SK-N-SH (cell line): Measurements from ENCODE around the gene DNAJB12. TPM values are rescaled to one million over a fixed set of nuclear protein-coding genes. Genes with fewer than 3 reads are reported as not detected.

Experiments used
- CTCF ChIA-PET: fragments of 300-600, 350-600 bp; formaldehyde crosslinking; extraction: SDS; loops from one replicate; lab custom pipeline; 2021; lab: Yijun Ruan, JAX
- POLR2A ChIA-PET: fragments of 350-600 bp; sonication (Branson Sonifier 250); formaldehyde crosslinking; extraction: SDS; loops from one replicate; lab custom pipeline; 2020; ENCODE audit warnings: antibody characterized with exemption, inconsistent platforms; lab: Yijun Ruan, JAX
- DNase-seq: peaks from one replicate; pipeline ENCODE4 v3.0.0; 2012
- H2AFZ ChIP-seq: fragments of 200-600 bp; sonication (generic); 2 replicates; pipeline ENCODE4 v1.8.1; 2016; ENCODE audit warnings: antibody characterized with exemption, mild to moderate bottlenecking, low read depth
- H3F3A ChIP-seq: fragments of 200-600 bp; sonication (generic); replicated peaks from 2 replicates; pipeline ENCODE3; 2016; ENCODE audit warnings: antibody characterized with exemption, mild to moderate bottlenecking; ENCODE audit not compliant: insufficient read depth
- H3K27ac ChIP-seq, 2 experiments: fragments of 200-500 bp in 1 of 2; fragments of 200-600 bp in 1 of 2; sonication (Bioruptor generic) in 1 of 2; sonication (generic), shearing (Covaris generic) in 1 of 2; 2 replicates each; pipeline versions ENCODE4 v1.5.1 to v1.6.1; 2014 to 2016; ENCODE audit warnings: low read depth in 2 of 2, inconsistent platforms in 1 of 2, low read length in 1 of 2, mild to moderate bottlenecking in 1 of 2, mixed read lengths in 1 of 2
- H3K27me3 ChIP-seq: fragments of 200-600 bp; sonication (generic), shearing (Covaris generic); 2 replicates; pipeline ENCODE4 v1.6.1; 2016; ENCODE audit warnings: mixed run types; ENCODE audit not compliant: insufficient read depth
- H3K36me3 ChIP-seq, 2 experiments: fragments of 200-500 bp in 1 of 2; fragments of 200-600 bp in 1 of 2; sonication (Bioruptor generic) in 1 of 2; sonication (generic) in 1 of 2; replicated peaks in 1 of 2; 2 replicates each; pipeline versions ENCODE3 to v1.5.1; 2014 to 2016; ENCODE audit warnings: low read length in 1 of 2, mild to moderate bottlenecking in 1 of 2; ENCODE audit not compliant: insufficient read depth in 2 of 2, control insufficient read depth in 1 of 2
- H3K4me1 ChIP-seq, 2 experiments: fragments of 200-500 bp in 1 of 2; fragments of 200-600 bp in 1 of 2; sonication (Bioruptor generic) in 1 of 2; sonication (generic), shearing (Covaris generic) in 1 of 2; 2 replicates each; pipeline versions ENCODE4 v1.5.1 to v1.6.1; 2014 to 2016; ENCODE audit warnings: low read depth in 1 of 2, low read length in 1 of 2, mixed run types in 1 of 2; ENCODE audit not compliant: insufficient read depth in 2 of 2, control insufficient read depth in 1 of 2
- H3K4me2 ChIP-seq: fragments of 200-600 bp; sonication (generic), shearing (Covaris generic); 2 replicates; pipeline ENCODE4 v1.6.1; 2017; ENCODE audit warnings: mixed run types
- H3K4me3 ChIP-seq, 2 experiments: fragments of 200-500 bp in 1 of 2; fragments of 200-600 bp in 1 of 2; sonication (Bioruptor generic) in 1 of 2; sonication (generic), shearing (Covaris generic) in 1 of 2; 2 replicates each; pipeline versions ENCODE4 v1.5.1 to v1.8.1; 2014 to 2016; ENCODE audit warnings: low read depth in 2 of 2, inconsistent platforms in 1 of 2, low read length in 1 of 2, mild to moderate bottlenecking in 1 of 2, mixed read lengths in 1 of 2, moderate library complexity in 1 of 2
- H3K79me2 ChIP-seq: fragments of 200-600 bp; sonication (generic); 2 replicates; pipeline ENCODE4 v1.8.1; 2017; ENCODE audit warnings: mild to moderate bottlenecking; ENCODE audit not compliant: insufficient read depth
- H3K9ac ChIP-seq: fragments of 200-600 bp; sonication (generic); 2 replicates; pipeline ENCODE4 v1.6.1; 2017; ENCODE audit warnings: mixed run types
- H3K9me2 ChIP-seq: fragments of 200-600 bp; sonication (generic); 2 replicates; pipeline ENCODE4 v1.6.1; 2017; ENCODE audit warnings: mixed run types
- H3K9me3 ChIP-seq: fragments of 200-600 bp; sonication (generic); 2 replicates; pipeline ENCODE4 v1.6.1; 2017; ENCODE audit warnings: mixed run types, mild to moderate bottlenecking, moderate library complexity
- H4K20me1 ChIP-seq: fragments of 200-600 bp; sonication (generic); 2 replicates; pipeline ENCODE4 v1.6.1; 2017; ENCODE audit warnings: mild to moderate bottlenecking, mixed run types; ENCODE audit not compliant: insufficient read depth
- CHD2 ChIP-seq: fragments of 150-350 bp; IDR thresholded peaks from 2 replicates; pipeline ENCODE4 v1.6.1; 2018; ENCODE audit warnings: low read length; ENCODE audit not compliant: partially characterized antibody
- ELF1 ChIP-seq: IDR thresholded peaks from 2 replicates; pipeline ENCODE4 v1.4.0; 2012
- EP300 ChIP-seq, 2 experiments: IDR thresholded peaks; 2 replicates each; pipeline versions ENCODE4 v1.4.0 to v1.6.1; 2012; ENCODE audit warnings: borderline replicate concordance in 1 of 2, low read depth in 1 of 2, low read length in 1 of 2
- FOXJ3 ChIP-seq: sonication (generic); formaldehyde crosslinking; IDR thresholded peaks from 2 replicates; pipeline ENCODE4 v1.5.1; 2020; ENCODE audit warnings: mild to moderate bottlenecking, missing genetic modification reagents
- GABPA ChIP-seq: IDR thresholded peaks from 2 replicates; pipeline ENCODE4 v1.4.0; 2012; ENCODE audit warnings: low read depth, mild to moderate bottlenecking
- MAX ChIP-seq: IDR thresholded peaks from 2 replicates; pipeline ENCODE4 v1.4.0; 2012; ENCODE audit warnings: low read depth
- MXI1 ChIP-seq: IDR thresholded peaks from 2 replicates; pipeline ENCODE4 v1.6.1; 2012; ENCODE audit warnings: mild to moderate bottlenecking, low read depth, low read length, improper control_type of control experiment
- NFIC ChIP-seq: IDR thresholded peaks from 2 replicates; pipeline ENCODE4 v1.4.0; 2012; ENCODE audit warnings: borderline replicate concordance
- NRF1 ChIP-seq: IDR thresholded peaks from 2 replicates; pipeline ENCODE4 v1.6.1; 2012; ENCODE audit warnings: low read depth, mild to moderate bottlenecking, low read length
- RXRA ChIP-seq: IDR thresholded peaks from 2 replicates; pipeline ENCODE4 v1.4.0; 2012; ENCODE audit warnings: low read depth, mild to moderate bottlenecking, borderline replicate concordance
- SIN3A ChIP-seq: IDR thresholded peaks from 2 replicates; pipeline ENCODE4 v1.6.1; 2012; ENCODE audit warnings: low read depth, mild to moderate bottlenecking, low read length, moderate library complexity, borderline replicate concordance
- SMC3 ChIP-seq: IDR thresholded peaks from 2 replicates; pipeline ENCODE4 v1.6.1; 2012; ENCODE audit warnings: low read depth, low read length, improper control_type of control experiment
- TCF12 ChIP-seq: IDR thresholded peaks from 2 replicates; pipeline ENCODE4 v1.4.0; 2012
- ZBTB33 ChIP-seq: IDR thresholded peaks from 2 replicates; pipeline ENCODE4 v1.4.0; 2012; ENCODE audit warnings: low read depth, borderline replicate concordance
- WGBS: methylation state at CpG from one replicate; pipeline ENCODE4 v1.1.6; 2017; ENCODE audit warnings: low lambda C conversion rate; 5-methylcytosine and 5-hydroxymethylcytosine counted together
- polyA plus RNA-seq, 3 experiments: library from polyadenylated mRNA; depleted of rRNA; stranded (reverse); fragments of >200 nt; gene quantifications; 2 replicates each; pipeline ENCODE4 v1.2.3, GENCODE V29; 2012

DNAJB12 gene
- polyA plus RNA-seq, 1 of the 3 experiments (the other 2 are of a cell fraction) = 25.8 TPM

- TF ChIP-seq EP300 (IDR thresholded peaks at IDR 0.05; ENCODE audit: borderline replicate concordance in 1 of 2, low read depth in 1 of 2, low read length in 1 of 2) = no peak
- no peak for TF ChIP-seq NRF1
- no peak for TF ChIP-seq SMC3
- no peak for TF ChIP-seq FOXJ3 (CRISPR knock-in tag)
- TF ChIP-seq NFIC = no peak
These were observed 25.2 kb downstream of the DNAJB12 start (continued) for GRCh38 chr10:72329290-72330068.

GRCh38 chr10:72328829-72329204, 25.9 kb downstream of the DNAJB12 start:
- Histone ChIP-seq H4K20me1 (no peaks in the 10 kb centered on the region), H2AFZ (no peak overlapping the region), H3K27me3 (no peaks in the 10 kb centered on the region), H3K27ac (peak overlapping the region in 1 of 2 experiments; percentile 91; a peak in 2 of 4 replicates), H3K79me2 (no peaks in the 10 kb centered on the region), H3K4me2 (no peak overlapping the region), H3K9ac (no peak overlapping the region), H3K4me1 (peaks cover 16 to 72% of the 10 kb centered on the region in 2 experiments), H3K9me2 (no peaks in the 10 kb centered on the region), H3K36me3 (peaks cover 3 to 5% of the 10 kb centered on the region in 2 experiments), H3F3A (peaks cover 9% of the 10 kb centered on the region), H3K9me3 (no peaks in the 10 kb centered on the region), H3K4me3 (no peak overlapping the region)
- TF ChIP-seq TCF12 (no peak), SIN3A (no peak), CHD2 (no peak), GABPA (no peak), MAX (no peak), ZBTB33 (no peak), ELF1 (no peak), MXI1 (no peak), RXRA (no peak), NFIC (no peak)
- CTCF ChIA-PET = interaction anchor here (0.6 to 14.0 kb wide), 26 partner anchors 8 to 437 kb away, joined by 3 to 198 read pairs (median 4); partner anchors contain the start of gene DDIT4
- no CpG with 5 or more reads among the region's 5 CpGs for WGBS
- POLR2A ChIA-PET = interaction anchor here (1.0 to 15.0 kb wide), 2 partner anchors 8 to 53 kb away, joined by 5 to 234 read pairs; partner anchors contain the start of gene DDIT4
- no peak for DNase-seq
